GM18499 (cell line): ENCODE measurements around the gene FIGLA.

Source experiments
- ATAC-seq: cut with Tn5 transposase; IDR thresholded peaks from one replicate; pipeline ENCODE4 v1.9.1; 2021; ENCODE audit warnings: moderate number of reproducible peaks; ENCODE audit not compliant: insufficient read depth, unreplicated experiment

The FIGLA gene

DNA sequence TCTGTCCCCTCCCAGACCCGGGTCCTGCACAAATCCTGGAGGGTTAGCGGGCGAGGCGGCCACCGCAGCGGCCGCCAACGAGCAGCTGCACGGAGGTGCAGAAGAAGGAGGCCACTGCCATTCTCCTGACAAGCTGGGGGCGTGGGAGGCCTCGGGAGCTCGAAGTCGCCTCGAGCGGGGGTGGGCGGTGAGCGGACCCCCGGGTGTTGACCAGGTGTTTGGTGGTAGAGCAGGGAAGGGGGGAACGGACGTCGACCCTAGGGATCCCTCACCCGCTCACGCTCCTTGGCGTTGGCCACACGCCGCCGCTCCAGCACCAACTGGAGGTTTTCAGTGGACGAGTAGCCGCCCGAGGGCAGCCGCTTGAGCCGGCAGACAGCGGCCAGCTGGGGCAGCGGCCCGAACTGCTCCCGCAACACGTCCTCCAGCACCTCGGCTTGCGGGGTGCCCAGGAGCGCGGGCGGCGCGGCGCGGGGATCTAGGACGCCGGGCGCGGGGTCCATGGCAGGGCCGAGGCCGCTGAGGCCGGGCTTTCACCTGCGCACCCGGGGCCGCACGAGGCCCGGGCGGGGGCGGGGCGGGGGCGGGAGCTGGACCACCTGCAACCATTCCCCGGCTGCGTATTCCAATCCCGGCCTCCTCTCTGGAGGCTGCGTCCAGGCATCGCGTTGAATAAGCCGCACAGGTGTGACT, at the start of gene FIGLA:
Gene FIGLA, minus strand, starts transcription at position 508 of the 693 bp plus-strand sequence. Its CDS starts 5 bp downstream, at position 503.
- ATAC-seq, result no peak

DNA sequence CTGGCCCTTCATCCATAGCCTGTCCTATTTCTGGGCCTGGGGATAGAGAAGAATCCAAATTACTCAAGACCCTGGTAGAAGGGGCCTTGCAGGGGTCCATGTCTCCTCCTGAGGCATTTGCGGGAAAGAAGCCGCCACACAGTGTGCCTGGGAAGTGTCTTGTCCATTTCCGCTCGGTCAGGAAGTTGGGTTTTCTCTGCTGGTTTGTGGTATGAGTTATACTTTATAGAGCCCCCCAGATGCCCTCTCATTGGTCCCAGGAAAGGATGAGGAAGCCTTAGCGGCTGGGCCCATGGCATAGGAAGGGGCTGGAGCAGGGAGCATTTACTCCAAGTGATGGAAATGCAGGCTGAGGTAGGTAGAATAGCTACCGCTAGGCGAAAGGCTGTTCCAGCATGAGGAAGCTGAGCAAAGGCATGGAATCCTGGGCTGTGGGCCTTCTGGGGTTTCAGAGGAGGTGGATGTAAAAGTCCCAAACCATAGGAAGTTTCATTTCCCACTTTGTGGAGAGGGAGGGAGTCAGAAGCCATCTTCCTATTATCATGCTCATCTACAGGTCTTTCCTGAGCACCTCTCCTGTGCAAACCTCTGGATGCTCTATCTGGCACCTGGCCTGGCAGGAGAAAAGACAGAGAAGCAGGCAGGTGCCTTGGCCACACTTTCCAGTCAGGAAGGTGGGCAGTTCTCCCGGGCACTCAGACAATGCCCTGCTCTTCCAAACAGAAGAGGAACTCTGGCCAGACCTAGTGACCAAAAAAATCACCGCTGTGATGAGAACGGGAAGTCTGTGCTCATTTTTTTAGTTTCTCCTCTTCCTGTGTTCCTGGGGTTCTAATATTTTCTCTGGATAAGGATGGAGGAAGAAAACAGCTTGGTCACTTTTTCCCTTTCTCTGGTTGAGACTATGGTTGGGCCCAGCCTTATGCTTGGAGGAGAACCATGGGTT, 47.8 kb upstream of the FIGLA start:
- no peak for ATAC-seq

GRCh38 chr2:70835643-70836042, 45.2 kb upstream of the FIGLA start, which contains the start of gene CD207:
Gene CD207, minus strand, starts transcription at chr2:70835816. Its CDS starts 40 bp downstream, at chr2:70835776.
- ATAC-seq, result no peak

GRCh38 chr2:70834881-70835280, 44.4 kb upstream of the FIGLA start:
- ATAC-seq, result no peak

DNA sequence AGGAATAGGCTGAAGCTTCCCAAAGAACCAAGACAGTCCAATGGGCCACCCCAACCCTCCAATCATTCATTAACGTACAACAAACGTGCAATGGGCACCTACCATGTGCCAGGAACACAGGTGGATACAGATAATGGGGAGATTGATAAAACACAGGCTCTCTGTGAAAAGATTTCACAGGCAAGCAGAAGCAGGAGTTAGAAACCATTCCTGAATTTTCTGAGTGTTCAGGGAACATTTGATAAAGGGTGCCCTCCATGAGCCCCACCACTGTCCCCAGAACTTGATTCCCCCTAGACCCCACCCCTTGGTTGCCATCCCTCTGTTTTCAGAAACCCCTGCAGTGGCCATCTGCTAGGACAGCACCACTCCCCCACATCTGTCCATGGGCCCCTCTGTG, 43.7 kb upstream of the FIGLA start:
- ATAC-seq, result no peak

GRCh38 chr2:70833246-70833645, 42.8 kb upstream of the FIGLA start:
- no peak for ATAC-seq

GRCh38 chr2:70832386-70832785, 41.9 kb upstream of the FIGLA start:
- ATAC-seq, result no peak

DNA sequence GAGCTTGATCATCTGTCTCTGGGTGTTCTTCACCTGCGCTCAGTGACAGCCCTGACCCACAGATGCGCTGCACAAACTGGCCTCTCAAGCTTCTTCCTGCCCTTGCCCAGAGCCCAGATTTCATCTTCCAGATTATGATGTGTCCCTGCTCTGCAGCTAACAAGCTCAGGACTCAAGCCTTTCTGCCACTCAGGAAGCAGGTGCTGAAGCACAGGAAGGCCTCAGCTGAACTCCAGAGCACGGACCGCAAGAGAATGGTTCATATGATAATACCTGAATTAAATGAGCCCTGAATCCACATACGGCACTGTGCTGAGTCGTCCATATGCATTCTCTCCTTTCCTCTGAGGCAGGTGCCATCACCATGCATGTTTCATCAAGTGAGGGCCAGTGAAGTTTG, 41.4 kb upstream of the FIGLA start:
- ATAC-seq, result no peak

DNA sequence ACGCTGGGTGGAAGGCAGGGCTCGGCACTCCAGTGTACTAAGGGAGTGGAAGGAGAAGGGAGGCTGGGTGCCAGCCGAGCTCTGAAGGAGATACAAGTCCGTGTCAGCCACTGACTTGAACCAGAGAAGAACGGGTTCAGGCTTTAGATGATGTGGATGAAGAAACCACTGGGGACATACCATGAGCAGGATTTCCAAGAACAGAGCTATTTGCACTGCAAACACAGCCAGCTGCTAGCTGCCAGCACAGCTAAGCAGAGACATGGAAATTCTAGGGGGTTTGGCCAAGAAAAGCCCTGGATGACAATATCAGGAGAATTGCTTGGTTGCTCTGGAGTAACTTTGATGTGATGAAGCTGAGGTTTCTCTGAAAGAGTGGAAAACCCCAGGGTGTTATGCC, 39.9 kb upstream of the FIGLA start:
- ATAC-seq, result no peak

- no peak for ATAC-seq
Measured at GRCh38 chr2:70829916-70830315, 39.5 kb upstream of the FIGLA start.

- no peak for ATAC-seq
Measured at GRCh38 chr2:70828914-70829824, 38.7 kb upstream of the FIGLA start.

- no peak for ATAC-seq
Measured at GRCh38 chr2:70828115-70828514, 37.7 kb upstream of the FIGLA start.

- ATAC-seq, result no peak
Measured at GRCh38 chr2:70827388-70827787, 36.9 kb upstream of the FIGLA start.

GRCh38 chr2:70826696-70827350, 36.4 kb upstream of the FIGLA start:
- no peak for ATAC-seq

DNA sequence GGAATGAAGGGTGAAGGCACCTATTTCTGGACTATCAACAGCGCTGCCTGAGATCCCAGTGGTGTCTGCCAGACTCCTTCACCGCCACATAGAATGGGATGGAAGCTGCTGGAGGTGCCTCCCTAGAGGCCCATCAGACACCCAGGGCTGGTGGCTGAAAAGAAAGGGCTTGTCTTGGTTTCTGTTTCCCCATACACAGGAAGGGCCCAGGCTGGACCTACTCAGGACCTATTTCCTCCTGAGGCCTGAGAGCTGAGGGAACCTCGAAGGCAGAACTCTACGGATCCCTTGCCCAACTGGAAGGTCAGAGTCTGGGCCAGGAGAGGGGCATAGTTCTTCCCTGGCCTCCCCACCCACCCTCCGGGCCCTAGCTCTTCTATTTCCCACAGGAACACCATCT, 32.8 kb upstream of the FIGLA start:
- no peak for ATAC-seq

GRCh38 chr2:70822843-70823242, 32.4 kb upstream of the FIGLA start:
- ATAC-seq, result no peak

DNA sequence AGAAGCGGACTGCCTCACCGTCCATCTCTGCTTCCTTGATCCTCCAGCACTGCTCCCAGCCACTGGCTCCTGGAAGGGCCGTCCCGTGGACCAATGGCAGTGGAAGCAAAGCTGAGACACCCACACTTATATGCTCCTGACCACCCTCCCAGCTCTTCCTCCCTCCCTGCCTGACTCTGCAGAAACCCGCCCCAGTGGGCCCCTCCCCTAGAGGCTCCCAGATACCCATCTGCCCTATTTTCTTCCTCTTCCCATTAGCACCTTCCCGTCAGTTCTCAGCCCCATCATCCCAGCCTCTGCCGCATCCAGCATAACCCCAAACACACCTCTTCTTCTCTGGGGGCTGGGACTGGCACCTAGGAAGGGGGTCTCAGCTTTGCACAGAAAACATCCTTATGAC, 30.1 kb upstream of the FIGLA start, which contains the start of gene CLEC4F:
Gene CLEC4F, minus strand, starts transcription at position 101 of the 400 bp plus-strand sequence. Its CDS starts 76 bp downstream, at position 25.
- ATAC-seq, result no peak

- no peak for ATAC-seq
Measured at GRCh38 chr2:70817284-70817954, 27.0 kb upstream of the FIGLA start.

DNA sequence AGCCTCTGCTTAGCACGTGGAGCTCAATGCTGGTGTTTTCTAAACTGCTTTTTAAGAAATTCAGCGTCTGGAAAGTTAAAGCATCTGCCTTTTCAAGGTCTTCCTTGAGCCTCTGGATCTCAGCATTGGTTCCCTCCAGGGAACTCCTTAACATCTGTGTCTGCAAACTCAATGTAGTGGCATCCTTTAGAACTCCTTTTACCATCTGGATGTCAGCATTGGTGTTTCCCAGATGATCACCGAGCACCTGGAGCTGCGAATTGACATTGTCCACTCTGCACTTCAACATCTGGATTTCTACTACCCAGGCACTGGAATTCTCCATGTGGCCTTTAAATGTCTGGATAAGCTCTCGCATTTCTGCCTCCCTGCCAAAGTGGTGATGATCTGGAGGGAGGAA, 26.3 kb upstream of the FIGLA start:
- no peak for ATAC-seq
